ENCODE results near the gene KLHL2.

- TF ChIP-seq CTCF (IDR thresholded peaks at IDR 0.05; ENCODE audit: insufficient read depth, low read length) (no peak), POLR2AphosphoS5 (IDR thresholded peaks at IDR 0.05; ENCODE audit: low read depth) (no peak), SPI1 (IDR thresholded peaks at IDR 0.05; ENCODE audit: borderline replicate concordance, low read depth) (no peak)
Measured at GRCh38 chr4:165294907-165295306, 87.5 kb downstream of the KLHL2 start.

Data from HL-60 (cell line).